NB4 (cell line): ENCODE measurements around the gene PRR4.

ENCODE experiments used
- CTCF ChIP-seq: IDR thresholded peaks from one replicate; pipeline ENCODE4 v1.5.1; 2012; ENCODE audit warnings: low read depth, low read length
- MYC ChIP-seq: IDR thresholded peaks from 2 replicates; pipeline ENCODE4 v1.6.1; 2011; ENCODE audit warnings: low read depth, low read length
- POLR2A ChIP-seq: IDR thresholded peaks from 2 replicates; pipeline ENCODE4 v1.6.1; 2011; ENCODE audit warnings: mild to moderate bottlenecking; ENCODE audit not compliant: insufficient read length; ENCODE audit errors: extremely low read depth

- TF ChIP-seq POLR2A: no peak
- no peak for TF ChIP-seq CTCF
- TF ChIP-seq MYC: no peak
Observed at GRCh38 chr12:10826258-10826657, 23.0 kb downstream of the PRR4 start, which contains the start of gene TAS2R10.
